GM13977 (cell line): ENCODE results near the gene MUC4.
"Not testable (repeated sequence)": the region's sequence is repeated elsewhere in the genome, so short reads cannot be mapped to it uniquely, and the experiment has no call there.

Source experiments
- DNase-seq: peaks from one replicate; pipeline ENCODE4 v3.0.0; 2012; ENCODE audit warnings: low spot score
- in situ Hi-C: fragments of 300-500 bp; cut with MboI; formaldehyde crosslinking; loops from one replicate; pipeline ENCODE4 v1.12.0; 2022; ENCODE audit warnings: low sequenced_read_pairs, low pct_unique_long_range_greater_than_20kb, mixed read lengths, inconsistent platforms; ENCODE audit not compliant: unreplicated experiment
- TF ChIP-seq, protein P1 (sequence below): IDR thresholded peaks from 2 replicates; pipeline ENCODE4 v1.5.1; 2012; ENCODE audit warnings: mild to moderate bottlenecking, control low read depth; ENCODE audit not compliant: insufficient read depth; ENCODE audit errors: extremely low read depth, missing control alignments

Gene MUC4

GRCh38 chr3:195821403-195822130 is 9.8 kb upstream of the MUC4 start:
- TF ChIP-seq, protein P1, sequence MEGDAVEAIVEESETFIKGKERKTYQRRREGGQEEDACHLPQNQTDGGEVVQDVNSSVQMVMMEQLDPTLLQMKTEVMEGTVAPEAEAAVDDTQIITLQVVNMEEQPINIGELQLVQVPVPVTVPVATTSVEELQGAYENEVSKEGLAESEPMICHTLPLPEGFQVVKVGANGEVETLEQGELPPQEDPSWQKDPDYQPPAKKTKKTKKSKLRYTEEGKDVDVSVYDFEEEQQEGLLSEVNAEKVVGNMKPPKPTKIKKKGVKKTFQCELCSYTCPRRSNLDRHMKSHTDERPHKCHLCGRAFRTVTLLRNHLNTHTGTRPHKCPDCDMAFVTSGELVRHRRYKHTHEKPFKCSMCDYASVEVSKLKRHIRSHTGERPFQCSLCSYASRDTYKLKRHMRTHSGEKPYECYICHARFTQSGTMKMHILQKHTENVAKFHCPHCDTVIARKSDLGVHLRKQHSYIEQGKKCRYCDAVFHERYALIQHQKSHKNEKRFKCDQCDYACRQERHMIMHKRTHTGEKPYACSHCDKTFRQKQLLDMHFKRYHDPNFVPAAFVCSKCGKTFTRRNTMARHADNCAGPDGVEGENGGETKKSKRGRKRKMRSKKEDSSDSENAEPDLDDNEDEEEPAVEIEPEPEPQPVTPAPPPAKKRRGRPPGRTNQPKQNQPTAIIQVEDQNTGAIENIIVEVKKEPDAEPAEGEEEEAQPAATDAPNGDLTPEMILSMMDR: no peak
- in situ Hi-C loops: loop anchor here (10.0 kb wide), 1 partner anchor 67 kb away; no protein-coding TSS in a partner anchor
- no peak for DNase-seq

DNA sequence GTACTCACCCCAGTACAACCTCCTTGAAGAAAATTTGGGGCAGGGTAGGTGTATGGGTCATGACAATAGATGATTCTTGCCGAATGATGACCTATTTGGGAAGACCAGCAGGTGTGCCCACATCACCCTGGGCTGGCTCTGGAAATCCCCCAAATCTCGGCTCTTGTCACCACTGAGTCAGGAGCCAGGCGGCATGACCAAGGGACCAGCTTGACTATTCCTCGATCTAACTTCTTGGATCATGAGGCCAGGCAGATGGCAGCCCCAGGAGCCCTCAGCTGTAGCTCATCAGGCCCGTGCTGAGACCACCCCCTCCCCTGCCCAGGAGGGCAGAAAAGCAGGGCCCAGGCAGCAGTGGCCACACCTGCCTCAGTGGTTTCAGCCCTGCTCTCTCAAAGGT is 9.2 kb upstream of the MUC4 start:
- DNase-seq: no peak
- in situ Hi-C loops: loop anchor here (10.0 kb wide), 1 partner anchor 66 kb away; no protein-coding TSS in a partner anchor
- TF ChIP-seq, protein P1: no peak

- in situ Hi-C loops: loop anchor here (10.0 kb wide), 1 partner anchor 65 kb away; no protein-coding TSS in a partner anchor
- DNase-seq: no peak
- TF ChIP-seq, protein P1: no peak
These were observed 8.5 kb upstream of the MUC4 start for GRCh38 chr3:195820186-195820585.

DNA sequence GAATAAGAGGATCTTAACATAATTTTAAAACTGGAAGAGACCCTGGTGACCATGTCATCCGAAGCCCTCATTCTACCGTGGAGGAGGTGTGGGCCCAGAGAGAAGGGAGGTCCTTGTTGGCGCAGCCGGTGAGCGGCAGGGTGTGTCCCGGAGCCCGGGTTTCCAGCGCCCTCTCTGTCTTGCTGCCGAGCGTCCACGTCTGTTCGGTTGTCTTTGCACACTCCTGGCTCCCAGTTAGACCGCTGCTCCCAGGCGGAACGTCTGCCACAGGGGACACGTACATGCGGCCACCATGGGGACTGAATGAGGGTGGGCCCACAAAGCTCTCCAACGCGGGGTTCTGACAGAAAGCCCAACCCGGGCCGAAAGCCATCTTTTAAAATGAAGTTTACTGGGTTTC is 6.6 kb upstream of the MUC4 start:
- in situ Hi-C loops: no loop called here
- no peak for DNase-seq
- TF ChIP-seq, protein P1: no peak

GRCh38 chr3:195817578-195818135 is 5.9 kb upstream of the MUC4 start:
- no peak for DNase-seq
- in situ Hi-C loops: no loop called here
- TF ChIP-seq, protein P1: no peak

GRCh38 chr3:195816276-195816913 is 4.7 kb upstream of the MUC4 start:
- DNase-seq, in situ Hi-C loops: not testable (repeated sequence)
